Stimulated activated CD4-positive, alpha-beta T cell treated with anti-CD3 and anti-CD28 coated beads, TNF-alpha, amount 100 ng/mL, for 1 hour (primary cell): ENCODE measurements around the gene MYOM3.
A peak's percentile ranks its signal among the peaks of the same experiment; 100 is the strongest.

Experiments
- DNase-seq, 3 donors: peaks; one replicate each; pipeline ENCODE4 v3.0.0-alpha.2; 2020; ENCODE audit warnings: low read depth in 3 of 3, low spot score in 1 of 3

MYOM3 gene

GRCh38 chr1:24111996-24112779, at the start of gene MYOM3:
TSS of gene MYOM3 (minus strand) at chr1:24112135. CDS start at chr1:24108636, 3,499 bp downstream.
- DNase-seq: peak in 1 of 3 donors; percentile 6

GRCh38 chr1:24161270-24161669, 49.3 kb upstream of the MYOM3 start:
- no peak for DNase-seq

GRCh38 chr1:24159366-24159765, 47.4 kb upstream of the MYOM3 start:
- no peak for DNase-seq

- no peak for DNase-seq
Observed at GRCh38 chr1:24157918-24158481, 46.1 kb upstream of the MYOM3 start.

- DNase-seq: no peak
Observed at GRCh38 chr1:24156542-24157260, 44.8 kb upstream of the MYOM3 start.

- no peak for DNase-seq
Observed at GRCh38 chr1:24155011-24155782, 43.3 kb upstream of the MYOM3 start.

GRCh38 chr1:24154215-24154614, 42.3 kb upstream of the MYOM3 start:
- no peak for DNase-seq

GRCh38 chr1:24152631-24153494, 40.9 kb upstream of the MYOM3 start:
- DNase-seq: no peak

- DNase-seq: no peak
Observed at GRCh38 chr1:24151175-24151533, 39.2 kb upstream of the MYOM3 start.

- peak; percentile 63 to 91 (median 76) for DNase-seq
Observed at GRCh38 chr1:24150234-24151174, 38.6 kb upstream of the MYOM3 start.

- peak in 1 of 3 donors; percentile 26 for DNase-seq
Observed at GRCh38 chr1:24149866-24150233, 37.9 kb upstream of the MYOM3 start.

- DNase-seq: no peak
Observed at GRCh38 chr1:24147816-24148215, 35.9 kb upstream of the MYOM3 start.

GRCh38 chr1:24147194-24147593, 35.3 kb upstream of the MYOM3 start:
- DNase-seq: no peak

- no peak for DNase-seq
Observed at GRCh38 chr1:24142546-24143534, 30.9 kb upstream of the MYOM3 start, which contains the start of gene IL22RA1. TSS of gene IL22RA1 (minus strand) at chr1:24143140. CDS start at chr1:24143082, 58 bp downstream.

GRCh38 chr1:24141311-24141997, 29.5 kb upstream of the MYOM3 start:
- DNase-seq: no peak

- DNase-seq: no peak
Observed at GRCh38 chr1:24140741-24141181, 28.8 kb upstream of the MYOM3 start.

GRCh38 chr1:24139841-24140425, 28.0 kb upstream of the MYOM3 start:
- no peak for DNase-seq
